Measurements from ENCODE around the gene BTAF1.

Gene BTAF1

DNA sequence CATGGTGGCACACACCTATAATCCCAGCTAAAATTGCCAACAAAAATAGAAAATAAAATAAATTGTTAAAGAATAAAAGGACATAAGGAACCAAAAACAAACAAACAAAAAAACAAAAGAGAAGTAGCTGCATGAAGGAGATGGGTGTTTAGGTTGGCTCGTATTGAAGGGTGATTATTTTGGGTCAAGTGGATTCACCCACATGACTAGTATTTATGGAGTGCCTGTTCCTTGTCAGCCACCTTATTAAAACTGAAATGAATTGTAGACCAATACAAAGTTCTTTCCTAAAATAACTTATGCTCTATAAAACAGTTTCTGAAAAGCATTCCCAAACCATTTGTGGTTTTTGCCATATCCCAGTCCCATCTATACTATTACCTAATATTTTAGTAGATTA is 138.7 kb downstream of the BTAF1 start:
- DNase-seq: no peak

DNA sequence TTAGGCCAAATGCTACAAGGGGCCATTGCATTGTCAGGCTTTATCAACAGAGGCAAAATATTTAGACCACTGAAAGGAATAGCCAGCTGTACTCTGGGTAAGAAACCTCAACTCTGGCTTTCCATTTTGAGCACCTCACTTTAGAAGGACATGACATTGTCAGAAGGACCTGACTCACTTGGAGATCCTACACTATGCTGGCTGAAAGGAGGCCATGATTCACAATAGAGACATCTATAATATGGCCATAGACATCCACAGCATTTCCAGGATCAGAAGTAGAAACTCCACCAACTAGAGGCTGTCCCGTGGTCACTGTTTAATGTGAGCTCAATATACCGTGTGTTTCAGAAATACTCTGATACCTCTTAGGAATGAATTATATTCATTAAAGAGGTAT is 140.9 kb downstream of the BTAF1 start:
- DNase-seq: no peak

DNA sequence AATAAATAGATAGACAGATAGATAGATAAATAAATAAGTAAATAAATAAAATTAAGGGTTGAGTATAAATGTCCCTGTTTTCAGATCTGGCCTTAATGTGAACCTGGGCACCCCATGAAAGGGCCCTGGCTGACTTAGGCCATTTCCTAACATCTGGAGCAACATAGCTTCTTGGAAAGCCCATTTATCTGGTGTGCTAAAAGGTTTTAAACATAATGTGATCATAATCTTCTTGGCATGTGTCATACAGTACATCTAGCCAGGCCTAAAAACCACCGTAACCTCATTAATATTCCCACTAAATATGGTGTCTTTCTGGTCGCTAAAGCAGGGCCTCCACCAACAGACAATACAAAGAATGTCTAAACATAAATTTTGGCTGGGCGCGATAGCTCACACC is 142.8 kb downstream of the BTAF1 start:
- no peak for DNase-seq

DNA sequence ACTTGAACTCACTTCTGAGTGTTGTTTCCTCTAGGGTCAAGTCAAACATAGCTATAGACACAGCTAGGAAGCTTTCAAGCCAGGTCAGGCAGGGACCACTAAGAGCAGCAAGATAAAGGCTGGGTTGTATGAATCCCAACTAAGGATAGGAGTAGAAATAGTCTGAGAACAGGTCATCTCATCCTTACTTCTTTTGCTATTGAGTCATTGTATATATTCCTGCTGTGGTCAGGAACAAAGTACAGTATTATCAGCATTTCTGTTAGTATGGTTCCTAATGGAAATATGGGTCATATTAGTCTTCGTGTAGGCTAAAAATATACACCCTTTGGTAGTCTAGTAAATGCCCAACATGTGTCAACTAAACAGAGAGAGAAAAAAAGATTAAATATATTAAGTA is 145.3 kb downstream of the BTAF1 start:
- no peak for DNase-seq

DNA sequence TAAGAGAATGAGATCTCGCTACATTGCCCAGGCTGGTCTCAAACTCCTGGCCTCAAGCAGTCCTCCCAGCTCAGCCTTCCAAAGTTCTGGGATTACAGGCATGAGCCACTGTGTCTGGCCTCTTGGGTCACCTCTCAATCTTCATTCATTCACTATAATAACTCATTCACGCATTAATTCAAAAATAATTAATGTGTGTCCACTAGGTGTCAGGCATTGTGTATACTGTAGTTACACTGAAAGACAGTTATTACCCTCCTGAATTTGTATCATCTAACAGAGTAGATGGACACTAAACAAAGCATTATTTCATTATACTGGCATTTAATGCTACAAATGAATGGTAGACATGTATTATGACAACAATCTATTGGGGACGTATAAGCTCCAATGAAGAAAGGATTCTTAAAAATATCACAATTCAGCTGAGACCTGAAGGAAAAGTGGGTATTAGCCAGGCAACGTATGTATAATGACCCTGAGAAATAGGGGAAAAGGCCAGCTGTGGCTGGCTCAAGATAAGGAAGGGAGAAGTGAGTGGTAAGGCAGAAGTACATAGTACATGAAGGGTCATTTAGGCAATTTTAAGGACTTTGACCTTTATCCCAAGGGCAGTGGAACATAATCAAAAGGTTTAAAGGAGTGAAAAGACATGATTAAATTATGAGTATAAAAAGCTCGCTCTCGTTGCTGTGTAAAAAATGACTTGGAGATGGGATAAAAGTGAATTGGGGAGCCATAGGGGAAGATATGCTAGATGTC is 150.7 kb downstream of the BTAF1 start:
- DNase-seq: no peak

DNA sequence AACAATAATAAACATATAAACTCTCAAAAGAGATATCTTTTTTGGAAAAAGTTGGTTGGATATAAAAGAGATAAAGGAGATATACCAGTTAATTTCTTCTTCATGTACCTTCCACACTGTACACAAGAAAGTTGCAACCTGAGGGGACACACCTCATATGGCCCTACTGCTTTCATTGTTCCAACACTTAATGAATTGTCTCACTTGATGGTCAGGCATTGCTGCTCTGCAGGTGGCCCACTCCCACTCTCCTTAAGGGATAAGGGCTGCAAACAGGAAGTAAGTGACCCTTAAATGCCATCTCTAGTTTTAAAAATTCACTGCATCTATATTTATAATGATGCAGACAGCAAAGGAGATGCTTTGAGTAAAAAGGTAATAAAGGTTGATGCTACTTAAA is 152.3 kb downstream of the BTAF1 start:
- no peak for DNase-seq

DNA sequence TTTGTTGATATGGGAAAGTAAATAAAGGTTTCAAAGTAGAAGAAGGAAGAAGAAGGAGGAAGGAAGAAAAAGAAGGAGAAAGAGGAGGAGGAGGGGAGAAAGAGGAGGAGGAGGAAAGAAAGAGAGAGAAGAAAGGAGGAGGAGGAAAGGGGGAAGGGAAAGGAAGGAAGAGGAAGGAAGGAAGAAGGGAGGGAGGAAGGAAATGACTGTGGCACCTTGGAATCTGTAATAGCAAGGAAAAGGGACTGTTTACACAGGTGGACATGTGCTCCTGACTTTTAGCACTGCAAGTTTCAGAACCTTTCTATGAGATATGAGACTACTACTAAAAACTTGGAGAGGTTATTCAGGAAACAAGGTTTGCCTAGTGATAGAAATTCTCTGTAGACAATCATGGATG is 153.2 kb downstream of the BTAF1 start:
- DNase-seq: no peak

DNA sequence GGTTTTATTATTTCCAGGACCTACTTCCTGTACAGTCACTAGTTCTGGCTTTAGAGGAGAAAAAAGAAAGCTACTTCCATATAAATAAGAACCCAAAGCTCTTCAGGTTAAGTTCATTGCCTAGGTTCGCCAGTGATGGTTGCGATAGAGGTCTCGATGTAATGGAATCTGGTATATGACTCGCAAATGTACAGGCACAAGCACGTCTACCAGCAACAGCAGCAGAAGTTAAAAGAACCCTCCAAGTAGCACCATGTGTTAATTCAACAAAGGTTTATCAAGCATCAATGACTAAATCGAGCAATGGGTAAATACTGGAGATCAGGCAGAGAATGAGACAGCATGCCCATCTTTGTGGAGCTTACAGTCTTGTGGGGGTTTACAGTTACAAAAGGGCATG is 155.4 kb downstream of the BTAF1 start:
- no peak for DNase-seq
